Liver (tissue), 9 donors: ENCODE measurements around the gene OSBPL1A. TPM values are rescaled to one million over a fixed set of nuclear protein-coding genes. Genes with fewer than 3 reads are reported as not detected.

ENCODE experiments used
- DNase-seq: peaks from one replicate; pipeline ENCODE4 v3.0.0-alpha.2; 2017; ENCODE audit warnings: low spot score
- H3K27ac ChIP-seq, 2 donors: one replicate each; pipeline ENCODE4 v1.7.0; 2013; ENCODE audit warnings: inconsistent platforms in 2 of 2, low read length in 2 of 2, control low read depth in 1 of 2, low read depth in 1 of 2, mild to moderate bottlenecking in 1 of 2
- H3K27me3 ChIP-seq, 4 donors: one replicate each; pipeline versions ENCODE4 v1.6.1 to v1.7.0; 2013; ENCODE audit warnings: low read length in 3 of 4, inconsistent platforms in 1 of 4, mild to moderate bottlenecking in 1 of 4, moderate library complexity in 1 of 4; ENCODE audit not compliant: control insufficient read depth in 4 of 4, insufficient read depth in 4 of 4
- H3K36me3 ChIP-seq, 4 donors: one replicate each; pipeline versions ENCODE4 v1.6.1 to v1.7.0; 2013; ENCODE audit warnings: low read length in 3 of 4, mild to moderate bottlenecking in 3 of 4, low read depth in 1 of 4, moderate library complexity in 1 of 4; ENCODE audit not compliant: control insufficient read depth in 4 of 4, insufficient read depth in 3 of 4
- H3K4me1 ChIP-seq, 4 donors: one replicate each; pipeline versions ENCODE4 v1.6.1 to v1.7.0; 2013; ENCODE audit warnings: low read length in 3 of 4, mild to moderate bottlenecking in 3 of 4, moderate library complexity in 1 of 4; ENCODE audit not compliant: control insufficient read depth in 4 of 4, insufficient read depth in 4 of 4
- H3K4me3 ChIP-seq, 3 donors: one replicate each; pipeline versions ENCODE4 v1.6.1 to v1.7.0; 2013; ENCODE audit warnings: low read length in 3 of 3, control low read depth in 1 of 3, low read depth in 1 of 3, mild to moderate bottlenecking in 1 of 3
- H3K9ac ChIP-seq, 2 donors: one replicate each; pipeline ENCODE4 v1.7.0; 2013; ENCODE audit warnings: low read length in 2 of 2, mild to moderate bottlenecking in 2 of 2, moderate library complexity in 2 of 2, control low read depth in 1 of 2, low read depth in 1 of 2
- H3K9me3 ChIP-seq, 4 donors: one replicate each; pipeline versions ENCODE4 v1.6.1 to v1.7.0; 2013; ENCODE audit warnings: low read length in 3 of 4; ENCODE audit not compliant: control insufficient read depth in 4 of 4
- ATF3 ChIP-seq: IDR thresholded peaks from 2 replicates; pipeline ENCODE4 v1.6.1; 2016; ENCODE audit warnings: antibody characterized with exemption
- CTCF ChIP-seq: fragments of 150-350 bp; IDR thresholded peaks from 2 replicates; pipeline ENCODE4 v1.5.1; 2017; ENCODE audit warnings: improper control_type of control experiment, low read depth, low read length; ENCODE audit not compliant: missing input control
- EGR1 ChIP-seq, 2 donors: IDR thresholded peaks; 2 replicates each; pipeline ENCODE4 v1.6.1; 2016 to 2018; ENCODE audit warnings: antibody characterized with exemption in 2 of 2, low read depth in 2 of 2
- FOXA1 ChIP-seq: IDR thresholded peaks from 2 replicates; pipeline ENCODE4 v1.6.1; 2016; ENCODE audit warnings: antibody characterized with exemption
- FOXA2 ChIP-seq: IDR thresholded peaks from 2 replicates; pipeline ENCODE4 v1.6.1; 2016; ENCODE audit warnings: antibody characterized with exemption
- GABPA ChIP-seq, 2 donors: IDR thresholded peaks in 1 of 2; conservative IDR thresholded peaks in 1 of 2; 2 replicates each; pipeline ENCODE4 v1.6.1; 2016; ENCODE audit warnings: antibody characterized with exemption in 2 of 2, mild to moderate bottlenecking in 1 of 2, moderate library complexity in 1 of 2
- HNF4A ChIP-seq, 2 donors: conservative IDR thresholded peaks; 2 replicates each; pipeline ENCODE4 v1.6.1; 2016; ENCODE audit warnings: antibody characterized with exemption in 2 of 2, mild to moderate bottlenecking in 2 of 2
- HNF4G ChIP-seq: IDR thresholded peaks from 2 replicates; pipeline ENCODE4 v1.6.1; 2016; ENCODE audit warnings: antibody characterized with exemption
- JUND ChIP-seq, 2 donors: IDR thresholded peaks; 2 replicates each; pipeline ENCODE4 v1.6.1; 2016; ENCODE audit warnings: antibody characterized with exemption in 2 of 2
- NR2F2 ChIP-seq: IDR thresholded peaks from 2 replicates; pipeline ENCODE4 v1.6.1; 2016; ENCODE audit warnings: antibody characterized with exemption
- RAD21 ChIP-seq, 2 donors: IDR thresholded peaks; 2 replicates each; pipeline ENCODE4 v1.6.1; 2016; ENCODE audit warnings: antibody characterized with exemption in 2 of 2, mild to moderate bottlenecking in 2 of 2
- RXRA ChIP-seq, 2 donors: IDR thresholded peaks; 2 replicates each; pipeline ENCODE4 v1.6.1; 2017 to 2018; ENCODE audit warnings: antibody characterized with exemption in 2 of 2, mild to moderate bottlenecking in 1 of 2
- SP1 ChIP-seq: IDR thresholded peaks from 2 replicates; pipeline ENCODE4 v1.6.1; 2018; ENCODE audit warnings: antibody characterized with exemption, mild to moderate bottlenecking
- TAF1 ChIP-seq: conservative IDR thresholded peaks from 2 replicates; pipeline ENCODE4 v1.6.1; 2016; ENCODE audit warnings: antibody characterized with exemption, mild to moderate bottlenecking
- YY1 ChIP-seq: IDR thresholded peaks from 2 replicates; pipeline ENCODE4 v1.6.1; 2016; ENCODE audit warnings: antibody characterized with exemption, mild to moderate bottlenecking
- WGBS: extraction: QIAGEN DNeasy Blood & Tissue Kit; methylation state at CpG from one replicate; pipeline ENCODE4 v1.1.7; 2013; 5-methylcytosine and 5-hydroxymethylcytosine counted together
- polyA plus RNA-seq, 2 donors: library from polyadenylated mRNA; stranded (reverse) in 1 of 2; unstranded in 1 of 2; fragments of 200-250 nt in 1 of 2; fragments of >200 nt in 1 of 2; fragmentation: Nextera tagmentation in 1 of 2; extraction: Ambion mirVana in 1 of 2; gene quantifications; one replicate each; pipeline versions ENCODE4 v1.2.1 to v1.2.3, GENCODE V29; 2013 to 2015
- total RNA-seq, 2 donors: library from RNA; depleted of rRNA; stranded (reverse); fragments of >200 nt; gene quantifications; one replicate each; pipeline ENCODE4 v1.2.3, GENCODE V29; 2014
- TF ChIP-seq, protein P1 (sequence below): IDR thresholded peaks from 2 replicates; pipeline ENCODE4 v1.6.1; 2016; ENCODE audit warnings: antibody characterized with exemption
- TF ChIP-seq, protein P2 (sequence below): IDR thresholded peaks from 2 replicates; pipeline ENCODE4 v1.6.1; 2016; ENCODE audit warnings: antibody characterized with exemption
- TF ChIP-seq, protein P3 (sequence below): IDR thresholded peaks from 2 replicates; pipeline ENCODE4 v1.6.1; 2016; ENCODE audit warnings: antibody characterized with exemption, mild to moderate bottlenecking
- donor health status: healthy.
- donor health status: healthy.
- donor health status: healthy.
- donor health status: healthy.
- donor health status: healthy.

Gene OSBPL1A
- total and polyA plus RNA-seq, 4 donors = 5.4 to 12.6 (median 8.9) TPM

- Histone ChIP-seq H3K27me3 (no peaks in the 10 kb centered on the region), H3K4me1 (no peaks in the 10 kb centered on the region), H3K9me3 (no peaks in the 10 kb centered on the region), H3K27ac (no peak overlapping the region), H3K9ac (no peak overlapping the region), H3K36me3 (no peaks in the 10 kb centered on the region), H3K4me3 (no peak overlapping the region)
- WGBS = 98% methylated on average over 1 of the region's 1 CpG
- no peak for TF ChIP-seq ATF3
- TF ChIP-seq, protein P1, sequence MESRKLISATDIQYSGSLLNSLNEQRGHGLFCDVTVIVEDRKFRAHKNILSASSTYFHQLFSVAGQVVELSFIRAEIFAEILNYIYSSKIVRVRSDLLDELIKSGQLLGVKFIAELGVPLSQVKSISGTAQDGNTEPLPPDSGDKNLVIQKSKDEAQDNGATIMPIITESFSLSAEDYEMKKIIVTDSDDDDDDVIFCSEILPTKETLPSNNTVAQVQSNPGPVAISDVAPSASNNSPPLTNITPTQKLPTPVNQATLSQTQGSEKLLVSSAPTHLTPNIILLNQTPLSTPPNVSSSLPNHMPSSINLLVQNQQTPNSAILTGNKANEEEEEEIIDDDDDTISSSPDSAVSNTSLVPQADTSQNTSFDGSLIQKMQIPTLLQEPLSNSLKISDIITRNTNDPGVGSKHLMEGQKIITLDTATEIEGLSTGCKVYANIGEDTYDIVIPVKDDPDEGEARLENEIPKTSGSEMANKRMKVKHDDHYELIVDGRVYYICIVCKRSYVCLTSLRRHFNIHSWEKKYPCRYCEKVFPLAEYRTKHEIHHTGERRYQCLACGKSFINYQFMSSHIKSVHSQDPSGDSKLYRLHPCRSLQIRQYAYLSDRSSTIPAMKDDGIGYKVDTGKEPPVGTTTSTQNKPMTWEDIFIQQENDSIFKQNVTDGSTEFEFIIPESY = no peak
- DNase-seq = no peak
These were observed 82.5 kb downstream of the OSBPL1A start for GRCh38 chr18:24315170-24315569.

- Histone ChIP-seq H3K36me3 (no peaks in the 10 kb centered on the region), H3K4me1 (no peaks in the 10 kb centered on the region), H3K27ac (no peak overlapping the region), H3K9ac (no peak overlapping the region), H3K27me3 (no peaks in the 10 kb centered on the region), H3K9me3 (no peaks in the 10 kb centered on the region), H3K4me3 (no peak overlapping the region)
- no peak for DNase-seq
- no peak for TF ChIP-seq SP1
- no peak for TF ChIP-seq RXRA (IDR thresholded peaks at IDR 0.05)
- TF ChIP-seq GABPA (IDR thresholded peaks at IDR 0.05 in 1 of 2, conservative IDR thresholded peaks at IDR 0.05 in 1 of 2) = no peak
- no peak for TF ChIP-seq JUND (IDR thresholded peaks at IDR 0.05)
- TF ChIP-seq HNF4G = no peak
- no peak for TF ChIP-seq TAF1
- TF ChIP-seq, protein P2, sequence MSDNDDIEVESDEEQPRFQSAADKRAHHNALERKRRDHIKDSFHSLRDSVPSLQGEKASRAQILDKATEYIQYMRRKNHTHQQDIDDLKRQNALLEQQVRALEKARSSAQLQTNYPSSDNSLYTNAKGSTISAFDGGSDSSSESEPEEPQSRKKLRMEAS = no peak
- no peak for TF ChIP-seq EGR1 (IDR thresholded peaks at IDR 0.05; ENCODE audit: low read depth in 2 of 2)
- TF ChIP-seq, protein P1 = no peak
- TF ChIP-seq FOXA1 = no peak
- no peak for TF ChIP-seq ATF3
- TF ChIP-seq YY1 = no peak
- TF ChIP-seq HNF4A (conservative IDR thresholded peaks at IDR 0.05) = no peak
- TF ChIP-seq NR2F2 = no peak
- no peak for TF ChIP-seq CTCF
- no peak for TF ChIP-seq RAD21 (IDR thresholded peaks at IDR 0.05)
- TF ChIP-seq FOXA2 = no peak
- TF ChIP-seq, protein P3, sequence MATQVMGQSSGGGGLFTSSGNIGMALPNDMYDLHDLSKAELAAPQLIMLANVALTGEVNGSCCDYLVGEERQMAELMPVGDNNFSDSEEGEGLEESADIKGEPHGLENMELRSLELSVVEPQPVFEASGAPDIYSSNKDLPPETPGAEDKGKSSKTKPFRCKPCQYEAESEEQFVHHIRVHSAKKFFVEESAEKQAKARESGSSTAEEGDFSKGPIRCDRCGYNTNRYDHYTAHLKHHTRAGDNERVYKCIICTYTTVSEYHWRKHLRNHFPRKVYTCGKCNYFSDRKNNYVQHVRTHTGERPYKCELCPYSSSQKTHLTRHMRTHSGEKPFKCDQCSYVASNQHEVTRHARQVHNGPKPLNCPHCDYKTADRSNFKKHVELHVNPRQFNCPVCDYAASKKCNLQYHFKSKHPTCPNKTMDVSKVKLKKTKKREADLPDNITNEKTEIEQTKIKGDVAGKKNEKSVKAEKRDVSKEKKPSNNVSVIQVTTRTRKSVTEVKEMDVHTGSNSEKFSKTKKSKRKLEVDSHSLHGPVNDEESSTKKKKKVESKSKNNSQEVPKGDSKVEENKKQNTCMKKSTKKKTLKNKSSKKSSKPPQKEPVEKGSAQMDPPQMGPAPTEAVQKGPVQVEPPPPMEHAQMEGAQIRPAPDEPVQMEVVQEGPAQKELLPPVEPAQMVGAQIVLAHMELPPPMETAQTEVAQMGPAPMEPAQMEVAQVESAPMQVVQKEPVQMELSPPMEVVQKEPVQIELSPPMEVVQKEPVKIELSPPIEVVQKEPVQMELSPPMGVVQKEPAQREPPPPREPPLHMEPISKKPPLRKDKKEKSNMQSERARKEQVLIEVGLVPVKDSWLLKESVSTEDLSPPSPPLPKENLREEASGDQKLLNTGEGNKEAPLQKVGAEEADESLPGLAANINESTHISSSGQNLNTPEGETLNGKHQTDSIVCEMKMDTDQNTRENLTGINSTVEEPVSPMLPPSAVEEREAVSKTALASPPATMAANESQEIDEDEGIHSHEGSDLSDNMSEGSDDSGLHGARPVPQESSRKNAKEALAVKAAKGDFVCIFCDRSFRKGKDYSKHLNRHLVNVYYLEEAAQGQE = no peak
- WGBS = 94% methylated on average over 2 of the region's 2 CpGs
These were observed 91.4 kb downstream of the OSBPL1A start for GRCh38 chr18:24306201-24306600.
